ENCODE measurements around the gene KRT7. TPM values are rescaled to one million over a fixed set of nuclear protein-coding genes. Genes with fewer than 3 reads are reported as not detected.
"Not testable (repeated sequence)": the region's sequence is repeated elsewhere in the genome, so short reads cannot be mapped to it uniquely, and the experiment has no call there.

The KRT7 gene
- total RNA-seq, 1 experiment from 2014 or later: 1.5 TPM

GRCh38 chr12:52245962-52246569, 13.0 kb downstream of the KRT7 start:
- Histone ChIP-seq H3K36me3 (no peaks in the 10 kb centered on the region), H3K4me1 (peaks cover 60% of the 10 kb centered on the region), H3K4me3 (no peak overlapping the region), H3K9me3 (replicated peaks) (no peaks in the 10 kb centered on the region), H3K27me3 (no peaks in the 10 kb centered on the region), H3K27ac (peak overlapping the region; percentile 62; the same call in 1 of the 2 replicates)
- no peak for DNase-seq

- peaks cover 54% of the 10 kb centered on the region for H3K4me1 ChIP-seq
- H3K4me3 ChIP-seq: no peak overlapping the region
- peak overlapping the region; percentile 62 for H3K27ac ChIP-seq
- no peaks in the 10 kb centered on the region for H3K27me3 ChIP-seq
- H3K36me3 ChIP-seq: no peaks in the 10 kb centered on the region
- H3K9me3 ChIP-seq (replicated peaks): no peaks in the 10 kb centered on the region
- peak; percentile 79 to 86 for DNase-seq
Observed at GRCh38 chr12:52246720-52247621, 13.9 kb downstream of the KRT7 start.

- Histone ChIP-seq H3K4me3 (no peak overlapping the region), H3K36me3 (no peaks in the 10 kb centered on the region), H3K4me1 (peaks cover 51% of the 10 kb centered on the region), H3K27me3 (no peaks in the 10 kb centered on the region), H3K9me3 (replicated peaks) (no peaks in the 10 kb centered on the region), H3K27ac (peak overlapping the region; percentile 62)
- DNase-seq: no peak
Observed at GRCh38 chr12:52247622-52248540, 14.8 kb downstream of the KRT7 start.

- peaks cover 42% of the 10 kb centered on the region for H3K4me1 ChIP-seq
- no peaks in the 10 kb centered on the region for H3K9me3 ChIP-seq (replicated peaks)
- H3K27ac ChIP-seq: no peak overlapping the region
- H3K4me3 ChIP-seq: no peak overlapping the region
- DNase-seq: no peak
- no peaks in the 10 kb centered on the region for H3K27me3 ChIP-seq
- no peaks in the 10 kb centered on the region for H3K36me3 ChIP-seq
Observed at GRCh38 chr12:52248541-52249461, 15.8 kb downstream of the KRT7 start.

GRCh38 chr12:52249511-52250047, 16.5 kb downstream of the KRT7 start:
- H3K4me3 ChIP-seq: no peak overlapping the region
- H3K9me3 ChIP-seq (replicated peaks): no peaks in the 10 kb centered on the region
- H3K4me1 ChIP-seq: peaks cover 35% of the 10 kb centered on the region
- DNase-seq: no peak
- H3K27me3 ChIP-seq: no peaks in the 10 kb centered on the region
- no peaks in the 10 kb centered on the region for H3K36me3 ChIP-seq
- no peak overlapping the region for H3K27ac ChIP-seq

- no peak for DNase-seq
- no peak overlapping the region for H3K4me3 ChIP-seq
- no peaks in the 10 kb centered on the region for H3K9me3 ChIP-seq (replicated peaks)
- no peaks in the 10 kb centered on the region for H3K27me3 ChIP-seq
- H3K27ac ChIP-seq: no peak overlapping the region
- H3K36me3 ChIP-seq: no peaks in the 10 kb centered on the region
- H3K4me1 ChIP-seq: peaks cover 30% of the 10 kb centered on the region
Observed at GRCh38 chr12:52250048-52250990, 17.3 kb downstream of the KRT7 start.

- H3K4me3 ChIP-seq: no peak overlapping the region
- no peaks in the 10 kb centered on the region for H3K27me3 ChIP-seq
- DNase-seq: no peak
- no peaks in the 10 kb centered on the region for H3K36me3 ChIP-seq
- H3K27ac ChIP-seq: no peak overlapping the region
- H3K9me3 ChIP-seq (replicated peaks): no peaks in the 10 kb centered on the region
- peaks cover 18% of the 10 kb centered on the region for H3K4me1 ChIP-seq
Observed at GRCh38 chr12:52251367-52252051, 18.5 kb downstream of the KRT7 start.

- DNase-seq; H3K27me3 ChIP-seq; H3K27ac ChIP-seq; H3K4me3 ChIP-seq; H3K36me3 ChIP-seq; H3K9me3 ChIP-seq (replicated peaks): not testable (repeated sequence)
- peaks cover 11% of the 10 kb centered on the region for H3K4me1 ChIP-seq
Observed at GRCh38 chr12:52252175-52252615, 19.2 kb downstream of the KRT7 start.

- Histone ChIP-seq H3K36me3 (no peaks in the 10 kb centered on the region), H3K4me3 (no peak overlapping the region), H3K27me3 (no peaks in the 10 kb centered on the region), H3K27ac (no peak overlapping the region), H3K9me3 (replicated peaks) (no peaks in the 10 kb centered on the region), H3K4me1 (peaks cover 5% of the 10 kb centered on the region)
- DNase-seq: no peak
Observed at GRCh38 chr12:52252728-52253343, 19.8 kb downstream of the KRT7 start.

GRCh38 chr12:52253391-52254179, 20.5 kb downstream of the KRT7 start:
- Histone ChIP-seq H3K4me1 (no peaks in the 10 kb centered on the region), H3K4me3 (no peak overlapping the region), H3K27me3 (no peaks in the 10 kb centered on the region), H3K36me3 (no peaks in the 10 kb centered on the region), H3K9me3 (replicated peaks) (no peaks in the 10 kb centered on the region), H3K27ac (no peak overlapping the region)
- DNase-seq: no peak

GRCh38 chr12:52254180-52254964, 21.3 kb downstream of the KRT7 start:
- Histone ChIP-seq H3K36me3 (no peaks in the 10 kb centered on the region), H3K4me1 (no peaks in the 10 kb centered on the region), H3K4me3 (no peak overlapping the region), H3K27me3 (no peaks in the 10 kb centered on the region), H3K27ac (no peak overlapping the region), H3K9me3 (replicated peaks) (no peaks in the 10 kb centered on the region)
- DNase-seq: no peak
